GM12872 (cell line): ENCODE results near the gene RALGPS1.

ENCODE experiments used
- TF ChIP-seq, protein P1 (sequence below): IDR thresholded peaks from 3 replicates; pipeline ENCODE4 v1.5.1; 2011; ENCODE audit warnings: low read depth, mild to moderate bottlenecking, low read length, moderate library complexity; ENCODE audit not compliant: insufficient read depth

The RALGPS1 gene

GRCh38 chr9:126991183-126991582 lies 76.6 kb downstream of the RALGPS1 start:
- TF ChIP-seq, protein P1, sequence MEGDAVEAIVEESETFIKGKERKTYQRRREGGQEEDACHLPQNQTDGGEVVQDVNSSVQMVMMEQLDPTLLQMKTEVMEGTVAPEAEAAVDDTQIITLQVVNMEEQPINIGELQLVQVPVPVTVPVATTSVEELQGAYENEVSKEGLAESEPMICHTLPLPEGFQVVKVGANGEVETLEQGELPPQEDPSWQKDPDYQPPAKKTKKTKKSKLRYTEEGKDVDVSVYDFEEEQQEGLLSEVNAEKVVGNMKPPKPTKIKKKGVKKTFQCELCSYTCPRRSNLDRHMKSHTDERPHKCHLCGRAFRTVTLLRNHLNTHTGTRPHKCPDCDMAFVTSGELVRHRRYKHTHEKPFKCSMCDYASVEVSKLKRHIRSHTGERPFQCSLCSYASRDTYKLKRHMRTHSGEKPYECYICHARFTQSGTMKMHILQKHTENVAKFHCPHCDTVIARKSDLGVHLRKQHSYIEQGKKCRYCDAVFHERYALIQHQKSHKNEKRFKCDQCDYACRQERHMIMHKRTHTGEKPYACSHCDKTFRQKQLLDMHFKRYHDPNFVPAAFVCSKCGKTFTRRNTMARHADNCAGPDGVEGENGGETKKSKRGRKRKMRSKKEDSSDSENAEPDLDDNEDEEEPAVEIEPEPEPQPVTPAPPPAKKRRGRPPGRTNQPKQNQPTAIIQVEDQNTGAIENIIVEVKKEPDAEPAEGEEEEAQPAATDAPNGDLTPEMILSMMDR: no peak

DNA sequence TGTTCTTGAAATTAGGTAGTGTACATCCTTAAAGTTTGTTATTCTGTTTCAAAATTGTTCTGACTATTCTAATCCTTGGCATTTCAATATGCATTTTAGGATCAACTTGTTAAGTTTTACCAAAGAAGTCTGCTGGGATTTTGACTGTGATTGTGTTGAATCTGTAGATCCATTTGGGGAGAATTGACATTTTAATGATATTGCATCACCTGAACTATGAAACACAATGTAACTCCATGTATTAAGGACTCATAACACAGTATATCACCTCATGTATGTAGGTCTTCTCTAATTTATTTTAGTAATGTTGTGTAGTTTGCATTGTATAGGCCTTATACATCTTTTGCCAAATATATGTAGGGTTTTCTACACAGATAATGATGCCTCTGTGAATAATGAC lies 77.8 kb downstream of the RALGPS1 start:
- TF ChIP-seq, protein P1: no peak

DNA sequence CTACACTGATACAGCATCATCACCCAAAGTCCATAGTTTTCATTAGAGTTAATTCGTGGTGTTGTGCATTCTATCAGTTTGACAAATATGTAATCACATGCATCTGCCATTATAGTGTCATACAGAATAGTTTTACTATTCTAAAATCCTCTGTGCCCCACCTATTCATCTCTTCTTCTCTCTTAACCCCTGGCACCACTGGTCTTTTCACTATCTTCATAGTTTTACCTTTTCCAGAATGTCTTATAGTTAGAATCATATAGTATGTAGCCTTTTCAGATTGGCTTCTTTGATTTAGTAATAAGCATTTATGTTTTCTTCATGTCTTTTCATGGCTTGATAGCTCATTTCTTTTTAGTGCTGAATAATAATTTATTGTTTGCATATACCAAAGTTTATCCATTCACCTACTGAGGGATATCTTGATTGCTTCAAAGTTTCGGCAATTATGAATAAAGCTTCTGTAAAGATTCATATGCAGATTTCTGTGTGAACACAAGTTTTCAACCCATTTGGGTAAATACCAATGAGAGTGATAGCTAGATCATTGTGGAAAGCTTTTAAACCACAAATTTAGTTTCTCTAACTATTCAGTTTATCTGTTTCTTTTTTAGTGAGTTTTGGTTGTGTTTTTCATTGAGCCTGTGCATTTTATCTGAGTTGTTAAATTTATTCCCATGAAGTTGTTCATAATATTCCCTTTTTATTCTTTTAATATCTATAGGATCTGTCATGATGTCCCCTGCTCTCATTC lies 84.9 kb downstream of the RALGPS1 start:
- TF ChIP-seq, protein P1: no peak

DNA sequence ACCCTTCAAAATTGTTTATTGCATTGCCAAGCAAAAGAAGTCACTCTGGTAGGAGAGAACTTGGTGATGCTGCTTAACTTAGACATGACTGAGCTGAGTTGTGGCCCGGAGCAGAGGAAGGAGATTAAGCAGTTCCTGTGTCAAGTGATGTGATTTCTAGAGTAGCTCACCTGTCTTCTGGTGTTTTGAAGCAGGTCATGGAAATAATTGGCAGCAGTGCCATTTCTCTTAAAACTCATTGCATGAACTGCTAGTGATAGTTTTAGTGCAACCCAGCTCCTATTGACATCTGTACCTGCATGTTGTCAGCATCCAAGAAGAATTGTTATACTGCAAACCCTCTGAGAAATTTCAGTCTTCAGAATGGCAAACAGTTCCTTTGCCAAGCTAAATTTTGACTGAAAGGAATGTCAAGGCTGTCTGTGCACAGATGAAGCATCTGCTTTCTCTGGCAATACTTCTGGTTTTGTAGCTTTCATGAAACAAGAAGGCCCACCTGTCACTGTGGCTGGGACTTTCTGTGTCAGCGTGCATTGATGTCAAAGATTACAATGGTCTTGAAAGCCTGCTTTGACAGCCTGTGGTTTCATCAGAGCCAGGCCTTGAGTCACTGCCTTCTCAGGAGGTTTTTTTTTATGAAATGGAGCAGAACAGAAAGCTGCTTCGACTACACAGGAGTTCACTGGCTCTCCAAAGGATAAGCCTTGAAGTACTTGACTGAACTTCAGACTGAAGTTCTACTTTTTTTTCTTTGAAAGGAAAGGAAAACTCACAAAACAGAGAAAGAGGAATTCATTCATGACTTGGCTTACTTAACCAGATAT lies 90.6 kb downstream of the RALGPS1 start:
- TF ChIP-seq, protein P1: no peak

- TF ChIP-seq, protein P1: no peak
Observed at GRCh38 chr9:127005770-127006314, 91.3 kb downstream of the RALGPS1 start.

GRCh38 chr9:127007638-127008037 lies 93.1 kb downstream of the RALGPS1 start:
- TF ChIP-seq, protein P1: no peak

- TF ChIP-seq, protein P1: no peak
Observed at GRCh38 chr9:127008076-127008475, 93.5 kb downstream of the RALGPS1 start.
